NCI-H1105 treated with DMSO at 0.1 percent for 48 hours (cell line): ENCODE data around the gene PIP5KL1.
A peak's percentile ranks its signal among the peaks of the same experiment; 100 is the strongest.

Experiments used
- DNase-seq: peaks from one replicate; lab custom pipeline; 2025; lab: John Stamatoyannopoulos, UW

PIP5KL1 gene, protein sequence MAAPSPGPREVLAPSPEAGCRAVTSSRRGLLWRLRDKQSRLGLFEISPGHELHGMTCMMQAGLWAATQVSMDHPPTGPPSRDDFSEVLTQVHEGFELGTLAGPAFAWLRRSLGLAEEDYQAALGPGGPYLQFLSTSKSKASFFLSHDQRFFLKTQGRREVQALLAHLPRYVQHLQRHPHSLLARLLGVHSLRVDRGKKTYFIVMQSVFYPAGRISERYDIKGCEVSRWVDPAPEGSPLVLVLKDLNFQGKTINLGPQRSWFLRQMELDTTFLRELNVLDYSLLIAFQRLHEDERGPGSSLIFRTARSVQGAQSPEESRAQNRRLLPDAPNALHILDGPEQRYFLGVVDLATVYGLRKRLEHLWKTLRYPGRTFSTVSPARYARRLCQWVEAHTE

GRCh38 chr9:127930231-127931091, at the start of gene PIP5KL1:
Gene PIP5KL1, minus strand, starts transcription at chr9:127930777. Its CDS starts 25 bp downstream, at chr9:127930752.
- DNase-seq, result peak; percentile 68

DNA sequence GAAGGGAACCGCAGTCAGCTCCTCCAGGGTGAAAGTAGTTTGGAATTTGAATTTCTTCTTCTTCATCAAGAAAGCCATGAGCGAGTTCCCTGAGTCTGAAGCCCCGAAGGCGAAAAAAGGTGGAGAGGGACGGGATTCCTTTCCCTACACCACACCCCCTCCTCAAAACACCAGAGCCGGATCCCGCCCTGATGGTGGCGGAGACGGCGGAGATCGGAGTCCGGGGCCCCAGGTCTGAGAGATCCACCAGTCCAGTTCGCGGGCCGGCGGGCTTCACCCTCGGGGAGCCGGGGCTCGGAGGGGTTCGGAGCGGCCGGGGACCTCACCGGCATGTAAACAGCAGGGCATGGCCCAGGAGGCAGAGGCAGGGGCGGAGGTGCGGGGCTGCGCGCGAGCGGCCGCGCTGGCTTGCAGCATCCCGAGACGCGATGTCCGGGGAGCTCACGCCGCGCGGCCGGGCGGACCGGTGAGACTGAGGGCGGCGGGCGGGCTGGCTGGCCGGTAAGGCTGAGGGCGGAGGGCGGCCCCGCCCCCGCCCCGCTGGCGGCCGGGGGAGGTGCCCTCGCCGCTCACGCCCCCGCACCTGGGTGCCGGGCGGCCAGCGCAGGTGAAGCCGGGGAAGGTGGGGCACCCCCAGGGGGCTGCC, 49.6 kb upstream of the PIP5KL1 start:
- DNase-seq, result peak; percentile 22

DNA sequence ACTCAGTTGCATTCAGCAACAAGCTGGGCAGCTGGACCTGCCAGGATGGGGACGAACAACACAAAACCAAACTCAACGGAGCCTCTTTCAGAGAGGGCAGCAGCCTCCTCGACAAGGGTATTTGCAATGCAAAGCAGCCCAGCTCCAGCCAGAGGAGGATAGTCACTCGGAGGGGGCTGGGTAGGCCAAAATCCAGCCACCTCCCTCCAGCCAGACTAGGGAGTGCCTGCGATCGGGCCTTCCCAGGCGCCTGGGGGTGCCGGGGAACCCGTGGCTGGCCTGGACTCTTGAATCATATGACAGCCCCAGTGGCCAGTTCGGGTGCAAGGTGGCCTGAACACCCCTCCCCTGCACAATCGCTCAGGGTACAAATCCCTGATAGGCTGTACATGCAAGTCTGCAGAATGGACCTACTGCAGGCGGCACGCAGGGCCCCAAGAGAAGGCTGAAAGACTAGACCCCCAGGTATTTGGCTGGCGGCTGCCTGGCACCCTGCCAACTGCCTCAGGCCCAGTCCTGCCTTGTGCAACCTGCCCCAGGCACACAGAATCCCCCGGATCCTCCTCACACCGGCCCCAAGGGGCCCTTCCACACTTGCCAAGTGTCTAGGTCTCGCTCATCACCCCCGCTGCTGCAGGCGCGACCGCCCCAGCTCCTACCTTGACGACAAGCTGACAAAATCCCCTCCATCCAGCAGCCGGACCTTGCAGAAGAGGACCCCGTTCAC, 48.9 kb upstream of the PIP5KL1 start:
- peak; percentile 65 for DNase-seq

DNA sequence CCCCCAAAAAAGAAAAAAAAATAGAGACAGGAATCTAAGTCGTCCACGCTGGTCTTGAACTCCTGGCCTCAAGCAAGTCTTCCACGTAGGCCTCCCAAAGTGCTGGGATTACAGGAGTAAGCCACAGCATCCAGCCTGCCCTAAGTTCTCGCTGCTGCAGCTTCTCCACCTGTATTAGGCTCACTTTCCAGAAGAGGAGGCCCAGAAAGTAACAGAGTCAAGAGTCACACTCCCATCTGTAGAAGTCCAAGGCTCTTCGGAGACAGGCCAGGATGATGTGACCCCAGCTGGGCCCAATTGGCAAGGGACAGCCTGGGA, 48.4 kb upstream of the PIP5KL1 start:
- DNase-seq, result no peak

- DNase-seq, result no peak
Observed at GRCh38 chr9:127977884-127978647, 47.5 kb upstream of the PIP5KL1 start.

DNA sequence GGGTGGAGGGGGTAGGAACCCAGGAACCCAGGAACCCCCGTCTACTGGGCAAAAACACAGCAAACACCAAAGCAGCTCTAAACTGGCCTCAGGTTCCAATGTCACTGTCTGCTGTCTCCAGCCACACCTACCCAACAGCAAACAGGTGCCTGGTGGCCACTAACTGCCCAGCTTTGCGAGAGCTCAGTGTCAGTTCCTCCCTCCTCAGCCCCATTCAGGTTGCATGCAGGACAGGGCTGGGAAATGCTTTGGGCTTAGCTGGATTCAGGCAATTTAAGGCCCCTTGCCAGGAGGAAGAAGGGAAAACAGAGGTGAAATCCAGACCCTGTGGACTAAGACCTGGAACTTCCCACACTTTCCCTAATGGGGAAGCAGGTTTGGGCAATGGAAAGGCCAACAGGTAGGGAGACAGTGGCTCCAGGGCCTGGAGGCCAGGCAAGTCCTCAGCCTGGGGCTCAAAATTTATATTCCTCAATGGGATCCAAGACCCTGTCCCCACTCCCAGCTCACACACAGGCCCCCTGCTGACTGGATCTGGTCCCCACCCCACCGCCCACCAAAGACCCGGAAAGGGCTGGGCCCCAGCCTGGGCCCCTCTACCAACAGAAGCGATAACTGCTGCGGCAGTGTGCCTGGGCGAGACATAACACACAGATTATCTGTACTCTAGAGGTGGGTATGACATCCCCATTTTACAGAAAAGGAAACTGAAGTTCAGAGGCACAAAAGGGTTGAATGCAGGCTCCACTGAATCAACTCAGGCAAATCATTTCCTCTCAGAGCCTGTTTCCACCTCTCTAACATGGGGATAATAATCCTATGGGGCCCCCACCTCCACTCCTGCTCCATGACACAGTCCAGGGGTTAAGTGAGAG, 46.7 kb upstream of the PIP5KL1 start:
- DNase-seq, result no peak

DNA sequence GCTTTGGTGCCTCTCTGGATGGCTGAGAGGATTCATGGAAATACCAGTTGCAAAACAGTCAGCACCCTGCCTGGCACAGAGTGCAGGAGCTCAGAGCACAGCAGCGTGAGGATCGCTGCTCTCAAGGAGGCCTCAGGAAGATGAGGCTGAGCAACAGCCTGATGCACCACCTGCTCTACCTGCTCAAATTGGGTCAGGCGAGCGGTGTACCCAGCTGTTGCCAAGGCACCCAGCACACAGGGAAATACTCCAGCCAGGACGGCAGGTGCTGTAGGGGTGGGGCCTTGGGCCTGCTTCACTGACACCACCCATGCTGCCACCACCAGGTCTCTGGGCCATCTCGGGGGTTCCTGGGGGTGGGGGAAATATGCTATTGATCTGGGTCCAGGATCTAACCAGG, 45.9 kb upstream of the PIP5KL1 start:
- peak; percentile 82 for DNase-seq

- DNase-seq, result no peak
Observed at GRCh38 chr9:127975376-127976315, 45.1 kb upstream of the PIP5KL1 start.

DNA sequence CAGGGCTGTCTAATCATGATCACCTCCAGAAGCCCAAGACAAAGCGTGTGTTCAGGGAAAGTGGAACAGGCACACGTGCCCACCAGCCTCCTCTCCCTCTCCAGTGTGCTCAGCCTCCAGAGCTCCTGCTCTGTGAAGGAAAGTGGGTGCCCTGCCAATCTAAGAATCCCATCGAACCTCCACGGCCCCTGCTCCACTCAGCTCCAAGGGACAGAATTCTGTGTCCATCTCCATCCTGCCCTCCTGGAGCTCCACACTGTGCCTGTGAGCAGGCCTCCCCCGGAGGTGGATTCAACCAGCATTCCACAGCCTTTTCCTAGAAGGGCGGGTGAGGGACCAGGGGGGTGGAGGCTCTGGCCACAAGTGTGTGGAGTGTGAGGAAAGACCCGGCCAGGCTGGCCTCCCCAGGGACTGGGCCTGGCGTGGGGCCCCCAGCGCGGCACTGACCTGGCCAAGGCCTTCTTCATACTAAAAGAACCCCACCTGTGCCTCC, 44.2 kb upstream of the PIP5KL1 start:
- no peak for DNase-seq

DNA sequence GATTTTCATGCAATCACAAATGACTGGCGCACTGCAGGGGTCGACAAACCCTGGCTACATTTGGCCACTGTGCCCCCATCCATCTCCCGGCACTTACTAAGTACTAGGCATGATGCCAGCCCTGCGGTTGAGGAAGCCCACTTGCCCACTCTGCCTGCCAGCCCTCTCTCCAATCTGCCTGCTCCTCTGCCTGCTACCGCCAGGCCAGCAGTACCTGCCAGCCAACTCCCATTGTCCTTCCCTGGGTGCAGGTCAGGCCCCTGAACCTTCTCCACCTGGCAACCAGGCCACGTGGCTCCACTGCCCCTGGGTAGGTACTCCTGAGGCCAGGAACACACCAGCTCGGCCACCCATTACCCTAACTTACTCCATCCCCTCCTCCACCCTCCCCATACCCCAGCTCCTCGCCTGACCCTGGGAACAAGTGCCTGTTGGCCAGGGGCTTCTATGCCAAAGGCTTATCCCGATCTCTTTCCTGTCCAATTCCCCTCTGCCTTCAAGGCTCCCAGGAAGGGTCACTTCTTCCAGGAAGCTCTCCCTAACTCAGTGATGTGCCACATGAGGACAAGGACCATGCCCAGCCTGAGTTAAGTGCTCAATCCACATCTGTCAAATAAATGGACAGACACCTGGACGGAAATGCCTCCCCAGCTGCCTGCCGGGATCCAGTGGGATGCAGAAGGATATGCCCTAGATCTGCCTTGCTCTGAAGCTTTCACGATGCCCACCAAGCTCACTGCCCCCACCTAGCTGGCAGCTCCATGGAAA, 43.6 kb upstream of the PIP5KL1 start:
- peak; percentile 48 for DNase-seq

DNA sequence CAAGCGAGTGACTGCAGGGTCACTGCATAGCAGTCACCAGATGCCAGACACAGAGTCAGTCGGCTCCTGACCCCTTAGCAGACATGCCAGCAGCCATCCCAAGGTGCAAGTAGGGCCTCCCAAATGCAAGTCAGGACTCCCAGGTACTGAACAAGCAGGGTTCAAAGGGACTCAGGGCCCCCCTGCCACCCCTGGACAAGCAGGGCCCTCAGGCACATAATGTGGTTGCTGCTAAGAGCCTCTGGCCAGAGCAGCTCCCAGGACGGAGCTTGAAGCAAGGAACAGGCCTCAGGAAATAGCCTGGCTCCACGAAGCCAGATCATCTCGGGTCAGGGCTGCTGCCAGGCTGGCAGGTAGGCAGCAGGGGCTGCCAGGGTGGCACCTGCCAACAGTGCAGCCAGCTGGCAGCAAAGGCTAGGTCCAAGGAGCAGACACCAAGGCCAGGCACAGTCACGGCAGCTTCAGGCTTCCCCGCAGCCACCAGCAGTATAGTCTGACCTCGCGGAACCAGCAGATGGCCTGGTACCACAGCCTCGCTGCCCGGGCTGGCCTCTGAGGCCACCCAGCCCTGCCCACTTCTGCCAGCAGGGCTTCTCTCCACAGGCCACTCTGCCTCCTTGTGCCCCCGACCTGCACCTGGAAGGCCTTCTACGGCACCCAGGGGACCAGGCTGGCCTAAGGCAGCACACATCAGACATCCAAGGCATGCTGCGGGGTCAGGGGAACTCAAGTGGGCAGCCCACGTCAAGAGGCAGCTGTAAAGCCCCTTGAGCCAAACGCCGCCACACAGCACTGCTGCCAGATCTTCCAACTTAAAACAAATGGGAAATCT, 42.8 kb upstream of the PIP5KL1 start:
- DNase-seq, result peak; percentile 22

- DNase-seq, result no peak
Observed at GRCh38 chr9:127972236-127972871, 41.8 kb upstream of the PIP5KL1 start.

DNA sequence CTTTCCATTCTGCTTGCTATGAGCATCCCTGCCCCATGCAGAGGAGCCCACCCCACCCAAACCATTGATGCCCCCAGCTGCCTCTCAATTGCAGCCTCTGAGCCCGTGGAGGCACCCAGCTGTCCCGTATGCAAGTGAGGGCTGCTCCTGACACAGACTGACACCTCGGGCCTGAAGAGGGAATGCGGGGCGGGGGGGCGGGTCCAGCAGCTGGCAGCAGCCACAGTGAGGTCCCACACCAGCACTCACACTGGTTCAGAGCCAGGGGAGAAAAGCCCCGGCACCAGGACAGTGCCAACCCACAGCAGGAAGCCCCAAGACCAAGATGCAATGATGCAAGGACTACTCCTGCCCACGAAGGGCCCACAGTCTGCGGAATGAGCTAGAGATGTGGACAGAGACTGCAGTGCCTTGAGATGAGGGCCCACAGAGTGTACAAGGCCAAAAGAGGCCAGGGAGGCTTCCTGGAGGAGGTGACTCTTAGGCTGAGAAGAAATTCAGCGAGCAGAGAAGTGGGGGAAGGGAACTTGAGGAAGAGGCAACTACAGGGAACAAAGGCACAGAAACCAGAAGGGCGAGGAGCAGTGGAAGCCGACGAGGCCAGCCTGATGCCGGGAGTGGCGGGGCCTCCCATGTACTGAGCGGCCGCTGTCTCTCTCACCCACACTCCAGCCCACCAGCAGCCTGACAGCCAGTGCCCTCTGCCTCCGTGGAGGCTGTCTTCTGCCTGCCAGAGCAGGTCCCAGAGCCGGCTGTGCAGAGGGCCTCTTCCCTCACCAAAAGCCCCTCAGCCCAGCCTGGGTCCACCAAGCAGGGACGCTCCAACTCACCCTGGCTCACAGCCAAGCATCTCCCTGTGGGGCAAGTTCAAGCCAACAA, 41.0 kb upstream of the PIP5KL1 start:
- DNase-seq, result no peak

DNA sequence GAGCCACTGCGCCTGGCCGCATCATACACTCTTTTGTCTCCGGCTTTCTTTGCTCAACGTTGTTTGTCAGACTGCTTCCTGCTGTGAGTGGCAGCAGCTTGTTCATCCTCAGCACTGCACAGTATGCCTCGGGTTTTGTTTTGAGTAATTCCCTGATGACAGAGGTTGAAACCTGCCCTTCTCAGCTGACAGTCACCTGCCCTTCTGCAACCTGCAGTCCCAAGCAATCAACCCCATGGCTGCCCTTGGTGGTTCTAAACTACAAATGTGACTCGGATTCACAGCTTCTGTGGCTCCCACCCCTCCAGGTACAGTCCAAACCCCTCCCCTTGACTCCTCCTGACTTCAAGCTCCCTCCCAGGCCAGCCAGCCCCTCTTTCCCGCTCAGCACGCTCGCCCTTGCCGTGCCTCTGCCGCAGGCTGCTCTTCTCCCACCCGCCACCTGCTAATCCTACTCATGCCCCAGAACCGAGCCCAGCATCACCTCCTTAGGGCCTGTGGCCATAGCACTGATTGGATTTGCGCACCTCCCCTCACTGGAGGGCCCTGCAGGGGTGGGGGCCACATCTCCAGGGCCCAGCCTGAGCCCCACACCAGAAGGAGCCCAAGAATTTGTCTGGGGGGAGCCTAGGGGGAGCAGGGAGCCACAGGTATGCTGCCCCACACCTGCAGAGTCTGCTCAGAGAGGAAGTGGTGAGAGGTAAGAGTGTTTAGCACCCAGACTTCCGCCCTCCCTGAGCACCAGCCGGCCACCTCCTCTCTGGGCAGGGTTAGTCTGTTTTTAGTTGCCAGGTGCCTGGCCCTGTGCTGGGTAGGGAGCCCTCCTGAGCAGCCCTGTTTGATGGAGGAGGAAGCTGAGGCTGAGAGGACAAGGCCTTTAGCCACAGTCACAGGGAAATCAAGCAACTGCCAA, 40.1 kb upstream of the PIP5KL1 start:
- peak; percentile 1 for DNase-seq
